SK-N-MC (cell line): Measurements from ENCODE around the gene TRA2B.

ENCODE experiments used
- DNase-seq: peaks from one replicate; pipeline ENCODE4 v3.0.0-alpha.2; 2011; ENCODE audit warnings: low read depth, low spot score
- H3K27ac ChIP-seq: fragments of 200-600 bp; sonication (generic); 2 replicates; pipeline ENCODE4 v1.5.1; 2016; ENCODE audit warnings: mixed run types
- H3K36me3 ChIP-seq: fragments of 200-600 bp; sonication (generic); 2 replicates; pipeline ENCODE4 v1.6.1; 2017; ENCODE audit warnings: antibody characterized with exemption, low read length, mixed read lengths; ENCODE audit not compliant: insufficient read depth
- H3K4me3 ChIP-seq: fragments of 200-600 bp; sonication (generic); 2 replicates; pipeline ENCODE4 v1.5.1; 2016
- H3K9ac ChIP-seq: fragments of 200-600 bp; sonication (generic); 2 replicates; pipeline ENCODE4 v1.8.0; 2017; ENCODE audit warnings: mixed run types, mixed read lengths; ENCODE audit not compliant: insufficient read length
- H3K9me3 ChIP-seq: fragments of 200-600 bp; sonication (generic); 2 replicates; pipeline ENCODE4 v1.6.1; 2017; ENCODE audit warnings: low read depth, mild to moderate bottlenecking, antibody characterized with exemption, low read length, moderate library complexity, mixed read lengths
- EZH2 ChIP-seq: fragments of 200-600 bp; sonication (generic); IDR thresholded peaks from one replicate; pipeline ENCODE4 v1.6.1; 2017; ENCODE audit warnings: antibody characterized with exemption
- FOXP2 ChIP-seq: optimal IDR thresholded peaks from 2 replicates; pipeline ENCODE3; 2011; ENCODE audit warnings: mild to moderate bottlenecking, moderate library complexity; ENCODE audit not compliant: insufficient read depth; ENCODE audit errors: extremely low read length, control extremely low read depth
- POLR2AphosphoS5 ChIP-seq: IDR thresholded peaks from 2 replicates; pipeline ENCODE4 v1.6.1; 2012; ENCODE audit warnings: mild to moderate bottlenecking, low read depth, low read length, borderline replicate concordance

TRA2B gene

GRCh38 chr3:185880600-185880999 lies 57.2 kb downstream of the TRA2B start:
- no peak for DNase-seq
- H3K9ac ChIP-seq = no peak overlapping the region
- H3K9me3 ChIP-seq = no peaks in the 10 kb centered on the region
- TF ChIP-seq FOXP2 (no peak), POLR2AphosphoS5 (no peak), EZH2 (no peak)
- H3K4me3 ChIP-seq = no peak overlapping the region
- H3K36me3 ChIP-seq = no peaks in the 10 kb centered on the region
- no peak overlapping the region for H3K27ac ChIP-seq

- TF ChIP-seq FOXP2 (no peak), POLR2AphosphoS5 (no peak), EZH2 (no peak)
- Histone ChIP-seq H3K4me3 (no peak overlapping the region), H3K9me3 (no peaks in the 10 kb centered on the region), H3K36me3 (no peaks in the 10 kb centered on the region), H3K27ac (no peak overlapping the region), H3K9ac (no peak overlapping the region)
- no peak for DNase-seq
These were observed 58.9 kb downstream of the TRA2B start for GRCh38 chr3:185878920-185879319.

GRCh38 chr3:185874119-185874518 lies 63.7 kb downstream of the TRA2B start:
- TF ChIP-seq POLR2AphosphoS5 = no peak
- TF ChIP-seq FOXP2 = no peak
- no peak for TF ChIP-seq EZH2
- no peak for DNase-seq
- H3K4me3 ChIP-seq = no peak overlapping the region
- no peak overlapping the region for H3K9ac ChIP-seq
- no peak overlapping the region for H3K27ac ChIP-seq
- no peaks in the 10 kb centered on the region for H3K9me3 ChIP-seq
- no peaks in the 10 kb centered on the region for H3K36me3 ChIP-seq

GRCh38 chr3:185867650-185868049 lies 70.2 kb downstream of the TRA2B start:
- H3K9ac ChIP-seq = no peak overlapping the region
- no peak overlapping the region for H3K27ac ChIP-seq
- H3K9me3 ChIP-seq = no peaks in the 10 kb centered on the region
- no peak for DNase-seq
- no peaks in the 10 kb centered on the region for H3K36me3 ChIP-seq
- TF ChIP-seq POLR2AphosphoS5 (no peak), FOXP2 (no peak), EZH2 (no peak)
- no peak overlapping the region for H3K4me3 ChIP-seq

GRCh38 chr3:185866995-185867394 lies 70.8 kb downstream of the TRA2B start:
- H3K27ac ChIP-seq = no peak overlapping the region
- H3K9me3 ChIP-seq = no peaks in the 10 kb centered on the region
- no peak for TF ChIP-seq POLR2AphosphoS5
- no peaks in the 10 kb centered on the region for H3K36me3 ChIP-seq
- no peak for DNase-seq
- no peak overlapping the region for H3K9ac ChIP-seq
- H3K4me3 ChIP-seq = no peak overlapping the region

- DNase-seq = no peak
- no peak for TF ChIP-seq FOXP2
- no peak for TF ChIP-seq POLR2AphosphoS5
- TF ChIP-seq EZH2 = no peak
- Histone ChIP-seq H3K4me3 (no peak overlapping the region), H3K9ac (no peak overlapping the region), H3K27ac (no peak overlapping the region), H3K9me3 (no peaks in the 10 kb centered on the region), H3K36me3 (no peaks in the 10 kb centered on the region)
These were observed 71.3 kb downstream of the TRA2B start for GRCh38 chr3:185866555-185866954.
